ENCODE data around the gene SLC9C2.
"Not testable (repeated sequence)": the region's sequence is repeated elsewhere in the genome, so short reads cannot be mapped to it uniquely, and the experiment has no call there.

SLC9C2 gene

GRCh38 chr1:173529106-173529505, 73.8 kb downstream of the SLC9C2 start:
- no peak for DNase-seq

- no peak for DNase-seq
These were observed 75.6 kb downstream of the SLC9C2 start for GRCh38 chr1:173527151-173527826.

- no peak for DNase-seq
These were observed 76.9 kb downstream of the SLC9C2 start for GRCh38 chr1:173525926-173526325.

GRCh38 chr1:173523329-173523728, 79.5 kb downstream of the SLC9C2 start:
- no peak for DNase-seq

- DNase-seq: no peak
These were observed 82.1 kb downstream of the SLC9C2 start for GRCh38 chr1:173520799-173521198.

GRCh38 chr1:173514503-173514902, 88.4 kb downstream of the SLC9C2 start:
- not testable (repeated sequence) for DNase-seq

- DNase-seq: no peak
These were observed 93.1 kb downstream of the SLC9C2 start for GRCh38 chr1:173509797-173510196.

- no peak for DNase-seq
These were observed 94.3 kb downstream of the SLC9C2 start for GRCh38 chr1:173508541-173508940.

- no peak for DNase-seq
These were observed 95.0 kb downstream of the SLC9C2 start for GRCh38 chr1:173507847-173508209.

GRCh38 chr1:173507205-173507846, 95.5 kb downstream of the SLC9C2 start:
- no peak for DNase-seq

- no peak for DNase-seq
These were observed 96.4 kb downstream of the SLC9C2 start for GRCh38 chr1:173506437-173506836.

- no peak for DNase-seq
These were observed 97.5 kb downstream of the SLC9C2 start for GRCh38 chr1:173505391-173505790.

GRCh38 chr1:173504268-173504667, 98.6 kb downstream of the SLC9C2 start:
- DNase-seq: no peak

- DNase-seq: no peak
These were observed 99.5 kb downstream of the SLC9C2 start for GRCh38 chr1:173503391-173503790.

GRCh38 chr1:173502104-173502503, 100.8 kb downstream of the SLC9C2 start:
- no peak for DNase-seq

- no peak for DNase-seq
These were observed 103.1 kb downstream of the SLC9C2 start for GRCh38 chr1:173499729-173500128.

- no peak for DNase-seq
These were observed 106.0 kb downstream of the SLC9C2 start for GRCh38 chr1:173496757-173497320.

- DNase-seq: no peak
These were observed 107.1 kb downstream of the SLC9C2 start for GRCh38 chr1:173495609-173496267.

GRCh38 chr1:173493125-173493524, 109.7 kb downstream of the SLC9C2 start:
- DNase-seq: not testable (repeated sequence)

- DNase-seq: no peak
These were observed 111.4 kb downstream of the SLC9C2 start for GRCh38 chr1:173491508-173491907.

GRCh38 chr1:173489929-173490328, 112.9 kb downstream of the SLC9C2 start:
- no peak for DNase-seq

GRCh38 chr1:173489149-173489600, 113.7 kb downstream of the SLC9C2 start:
- DNase-seq: no peak

GRCh38 chr1:173488001-173488400, 114.9 kb downstream of the SLC9C2 start:
- no peak for DNase-seq

- no peak for DNase-seq
These were observed 117.5 kb downstream of the SLC9C2 start for GRCh38 chr1:173485401-173485800.
